PC-3 (cell line): ENCODE results near the gene SMIM33. TPM values are rescaled to one million over a fixed set of nuclear protein-coding genes. Genes with fewer than 3 reads are reported as not detected.

Experiments used
- ATAC-seq: fragments of 200-7000 bp; cut with Tn5 transposase; 2 replicates; pipeline ENCODE4 v1.9.1; 2020; ENCODE audit warnings: mild to moderate bottlenecking, moderate library complexity
- Bru-seq: library from RNA; stranded (reverse); fragments of 400-500 nt; gene quantifications from one replicate; lab custom pipeline; 2021; lab: Mats Ljungman, UMichigan
- BruChase-seq, 2 experiments: library from RNA; stranded (reverse); fragments of 400-500 nt; gene quantifications; one replicate each; lab custom pipeline; 2021; lab: Mats Ljungman, UMichigan
- BruUV-seq: library from RNA; stranded (reverse); fragments of 400-500 nt; replicated peaks from 2 replicates; lab custom pipeline; 2021; lab: Mats Ljungman, UMichigan
- CTCF ChIA-PET: fragments of 300-600 bp; sonication (Branson Sonifier 250); formaldehyde crosslinking; loops from one replicate; lab custom pipeline; 2022; ENCODE audit warnings: antibody characterized with exemption; lab: Charles Lee
- POLR2A ChIA-PET: fragments of 300-600 bp; sonication (Branson Sonifier 250); formaldehyde crosslinking; loops from one replicate; lab custom pipeline; 2022; ENCODE audit warnings: antibody characterized with exemption; ENCODE audit not compliant: unreplicated experiment; lab: Charles Lee
- DNase-seq: peaks from one replicate; pipeline ENCODE4 v3.0.0-alpha.2; 2015
- H2AFZ ChIP-seq: fragments of 300-600 bp; sonication (generic); 2 replicates; pipeline ENCODE4 v1.6.0; 2016; ENCODE audit warnings: antibody characterized with exemption, low read length
- H3F3A ChIP-seq: fragments of 300-600 bp; sonication (generic); one replicate; pipeline ENCODE4 v1.6.0; 2017; ENCODE audit warnings: antibody characterized with exemption, low read length, control low read depth, mild to moderate bottlenecking; ENCODE audit not compliant: unreplicated experiment
- H3K27ac ChIP-seq: fragments of 300-600 bp; sonication (generic); 2 replicates; pipeline ENCODE4 v1.5.1; 2016; ENCODE audit warnings: mild to moderate bottlenecking, low read length
- H3K27me3 ChIP-seq: fragments of 300-600 bp; sonication (generic); 2 replicates; pipeline ENCODE4 v1.6.1; 2016; ENCODE audit warnings: low read length, mixed read lengths
- H3K36me3 ChIP-seq: fragments of 300-600 bp; sonication (generic); 2 replicates; pipeline ENCODE4 v1.6.1; 2016; ENCODE audit warnings: low read depth, mixed run types, low read length, mixed read lengths
- H3K4me1 ChIP-seq: fragments of 300-600 bp; sonication (generic); 2 replicates; pipeline ENCODE4 v1.5.1; 2016; ENCODE audit warnings: low read length; ENCODE audit not compliant: insufficient read depth
- H3K4me2 ChIP-seq: fragments of 300-600 bp; sonication (generic); 2 replicates; pipeline ENCODE4 v1.6.0; 2016; ENCODE audit warnings: low read length
- H3K4me3 ChIP-seq: fragments of 300-600 bp; sonication (generic); 2 replicates; pipeline ENCODE4 v1.5.1; 2016; ENCODE audit warnings: mild to moderate bottlenecking, low read length, mixed read lengths
- H3K79me2 ChIP-seq: fragments of 300-600 bp; sonication (generic); 2 replicates; pipeline ENCODE4 v1.6.1; 2017; ENCODE audit warnings: low read length, mixed read lengths
- H3K9ac ChIP-seq: fragments of 300-600 bp; sonication (generic); 2 replicates; pipeline ENCODE4 v1.6.0; 2016; ENCODE audit warnings: mild to moderate bottlenecking, low read length
- H3K9me2 ChIP-seq: fragments of 300-600 bp; sonication (generic); replicated peaks from 2 replicates; pipeline ENCODE4 v1.6.1; 2016; ENCODE audit warnings: mixed run types, low read length, mixed read lengths
- H3K9me3 ChIP-seq: fragments of 300-600 bp; sonication (generic); 2 replicates; pipeline ENCODE4 v1.6.1; 2016; ENCODE audit warnings: low read length, mixed read lengths
- H4K20me1 ChIP-seq: fragments of 300-600 bp; sonication (generic); 2 replicates; pipeline ENCODE4 v1.6.1; 2016; ENCODE audit warnings: low read length, mixed read lengths
- EZH2 ChIP-seq: fragments of 300-600 bp; sonication (generic); IDR thresholded peaks from one replicate; pipeline ENCODE4 v1.6.1; 2017; ENCODE audit warnings: antibody characterized with exemption, mild to moderate bottlenecking, low read length; ENCODE audit not compliant: unreplicated experiment
- EZH2phosphoT487 ChIP-seq: fragments of 300-600 bp; sonication (generic); IDR thresholded peaks from 2 replicates; pipeline ENCODE4 v1.6.1; 2018; ENCODE audit warnings: mild to moderate bottlenecking, antibody characterized with exemption, low read length, borderline replicate concordance
- intact Hi-C: fragments of 100-400 bp; cut with micrococcal nuclease; formaldehyde crosslinking; loops from 2 replicates; pipeline ENCODE4 v1.9.0; 2023
- long read RNA-seq: library from polyadenylated mRNA; unstranded; transcript quantifications from one replicate; pipeline ENCODE4 v2.0.0, GENCODE V29; 2021; ENCODE audit not compliant: unreplicated experiment
- total RNA-seq: library from RNA; depleted of rRNA; stranded (reverse); fragments of >200 nt; gene quantifications from 2 replicates; pipeline ENCODE4 v1.2.3, GENCODE V29; 2014; rRNA removed
- TF ChIP-seq, protein P1 (sequence below): fragments of 300-600 bp; sonication (generic); conservative IDR thresholded peaks from 2 replicates; pipeline ENCODE4 v1.5.1; 2017; ENCODE audit warnings: antibody characterized with exemption, low read depth, mild to moderate bottlenecking, low read length

The SMIM33 gene
- not detected in 2 replicates for total RNA-seq
- Bru-seq, nascent RNA, result percentile 12 among the genes with signal in this experiment
- percentile 12 among the genes with signal in this experiment for BruChase-seq, experiment 1, labeled RNA remaining after a 6-hour chase
- percentile 11 among the genes with signal in this experiment for BruChase-seq, experiment 2, labeled RNA remaining after a 2-hour chase
- long read RNA-seq, result 0 reads

DNA sequence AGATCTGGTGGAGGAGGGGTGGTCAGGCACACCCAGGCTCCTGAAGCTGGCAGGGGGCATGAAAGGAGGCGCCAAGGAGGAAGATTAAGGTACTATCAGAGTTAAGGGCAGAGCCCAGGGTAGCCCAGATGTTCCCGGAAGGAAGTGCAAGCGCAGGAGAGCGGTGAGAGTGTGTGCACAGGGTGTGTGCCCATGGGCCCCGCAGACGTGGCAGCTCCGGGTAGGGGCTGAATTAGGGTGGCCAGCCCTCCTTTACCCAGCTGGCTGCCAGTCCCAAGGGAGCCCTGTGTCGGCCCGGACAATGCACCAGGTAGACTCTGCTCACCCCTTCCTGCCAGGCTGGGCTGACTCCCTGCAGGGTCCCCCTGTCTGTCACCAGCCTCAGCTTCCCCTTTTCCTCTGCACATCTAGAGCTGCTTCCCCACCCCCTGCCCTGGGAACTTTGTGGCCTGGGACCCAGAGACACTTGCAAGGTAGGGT lies at the start of gene SMIM33:
Gene SMIM33 (plus strand): TSS at position 184 of the 480 bp plus-strand sequence. CDS start 118 bp downstream, at position 302.
- POLR2A ChIA-PET, result no interaction called here
- DNase-seq, result no peak
- intact Hi-C loops, result no loop called here
- no peak for TF ChIP-seq EZH2
- TF ChIP-seq, protein P1, sequence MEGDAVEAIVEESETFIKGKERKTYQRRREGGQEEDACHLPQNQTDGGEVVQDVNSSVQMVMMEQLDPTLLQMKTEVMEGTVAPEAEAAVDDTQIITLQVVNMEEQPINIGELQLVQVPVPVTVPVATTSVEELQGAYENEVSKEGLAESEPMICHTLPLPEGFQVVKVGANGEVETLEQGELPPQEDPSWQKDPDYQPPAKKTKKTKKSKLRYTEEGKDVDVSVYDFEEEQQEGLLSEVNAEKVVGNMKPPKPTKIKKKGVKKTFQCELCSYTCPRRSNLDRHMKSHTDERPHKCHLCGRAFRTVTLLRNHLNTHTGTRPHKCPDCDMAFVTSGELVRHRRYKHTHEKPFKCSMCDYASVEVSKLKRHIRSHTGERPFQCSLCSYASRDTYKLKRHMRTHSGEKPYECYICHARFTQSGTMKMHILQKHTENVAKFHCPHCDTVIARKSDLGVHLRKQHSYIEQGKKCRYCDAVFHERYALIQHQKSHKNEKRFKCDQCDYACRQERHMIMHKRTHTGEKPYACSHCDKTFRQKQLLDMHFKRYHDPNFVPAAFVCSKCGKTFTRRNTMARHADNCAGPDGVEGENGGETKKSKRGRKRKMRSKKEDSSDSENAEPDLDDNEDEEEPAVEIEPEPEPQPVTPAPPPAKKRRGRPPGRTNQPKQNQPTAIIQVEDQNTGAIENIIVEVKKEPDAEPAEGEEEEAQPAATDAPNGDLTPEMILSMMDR, result no peak
- no peak for TF ChIP-seq EZH2phosphoT487
- Histone ChIP-seq H3K79me2 (no peaks in the 10 kb centered on the region), H3K9me3 (no peaks in the 10 kb centered on the region), H3K36me3 (no peaks in the 10 kb centered on the region), H4K20me1 (no peaks in the 10 kb centered on the region), H3K27ac (no peak within 1 kb of the TSS), H3K9ac (no peak within 1 kb of the TSS), H3K27me3 (no peaks in the 10 kb centered on the region), H3K9me2 (no peaks in the 10 kb centered on the region), H3K4me3 (no peak within 1 kb of the TSS), H3K4me1 (no peaks in the 10 kb centered on the region), H2AFZ (no peak within 1 kb of the TSS), H3F3A (no peaks in the 10 kb centered on the region), H3K4me2 (no peak within 1 kb of the TSS)
- ATAC-seq, result no peak
- no TSS peak for BruUV-seq
- CTCF ChIA-PET, result no interaction called here

DNA sequence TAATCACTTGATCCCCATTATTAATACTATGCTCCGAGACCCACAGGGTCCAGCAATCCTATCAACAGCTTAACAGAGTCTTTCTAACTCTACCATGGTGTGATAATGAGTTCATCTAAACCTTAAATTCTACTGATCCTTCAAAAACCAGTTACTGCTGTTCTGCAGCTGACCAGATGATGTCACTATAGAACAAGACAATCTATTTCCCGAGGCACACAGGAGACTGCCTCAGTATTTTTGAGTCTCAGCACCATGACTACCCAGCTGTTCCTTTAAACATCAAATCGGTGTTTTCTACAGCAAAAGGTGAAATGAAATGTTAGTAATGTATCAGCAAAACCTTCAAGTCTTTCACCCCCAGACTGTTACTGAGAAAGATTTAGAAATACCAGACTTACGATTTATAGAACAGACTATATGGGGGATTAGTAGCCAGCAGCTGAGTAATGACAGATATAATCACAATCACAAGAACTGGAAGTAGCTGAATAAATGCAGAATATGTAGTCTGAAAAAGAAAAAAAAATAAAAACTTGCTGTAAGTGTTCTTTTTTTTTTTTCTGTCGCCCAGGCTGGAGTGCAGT lies 48.4 kb upstream of the SMIM33 start:
- CTCF ChIA-PET, result interaction anchor here (0.6 to 1.2 kb wide), 8 partner anchors 10 to 211 kb away, joined by 3 to 4 read pairs (median 3); no protein-coding TSS in a partner anchor
- Histone ChIP-seq H3K4me3 (no peak overlapping the region), H2AFZ (no peak overlapping the region), H3K27ac (no peak overlapping the region), H3K79me2 (no peaks in the 10 kb centered on the region), H3K4me2 (no peak overlapping the region), H3K27me3 (no peaks in the 10 kb centered on the region), H3F3A (no peaks in the 10 kb centered on the region), H3K36me3 (no peaks in the 10 kb centered on the region), H3K4me1 (no peaks in the 10 kb centered on the region), H3K9ac (no peak overlapping the region), H4K20me1 (no peaks in the 10 kb centered on the region), H3K9me3 (no peaks in the 10 kb centered on the region), H3K9me2 (no peaks in the 10 kb centered on the region)
- POLR2A ChIA-PET, result interaction anchor here (0.5 kb wide), 1 partner anchor 80 kb away, joined by 6 read pairs; no protein-coding TSS in a partner anchor
- ATAC-seq (peak; percentile 74), DNase-seq (peak; percentile 76)
- TF ChIP-seq EZH2, result no peak
- TF ChIP-seq, protein P1, result peak; percentile 90
- intact Hi-C loops, result loop anchor here (1.0 kb wide), 1 partner anchor 91 kb away; no protein-coding TSS in a partner anchor
- BruUV-seq, result no TSS peak
